GM12873 (cell line): ENCODE data around the gene ARRDC2.

Source experiments
- TF ChIP-seq, protein P1 (sequence below): IDR thresholded peaks from 2 replicates; pipeline ENCODE4 v1.5.1; 2012; ENCODE audit warnings: low read depth, mild to moderate bottlenecking, moderate library complexity, low read length, control low read depth; ENCODE audit not compliant: insufficient read depth; ENCODE audit errors: missing control alignments

The ARRDC2 gene

DNA sequence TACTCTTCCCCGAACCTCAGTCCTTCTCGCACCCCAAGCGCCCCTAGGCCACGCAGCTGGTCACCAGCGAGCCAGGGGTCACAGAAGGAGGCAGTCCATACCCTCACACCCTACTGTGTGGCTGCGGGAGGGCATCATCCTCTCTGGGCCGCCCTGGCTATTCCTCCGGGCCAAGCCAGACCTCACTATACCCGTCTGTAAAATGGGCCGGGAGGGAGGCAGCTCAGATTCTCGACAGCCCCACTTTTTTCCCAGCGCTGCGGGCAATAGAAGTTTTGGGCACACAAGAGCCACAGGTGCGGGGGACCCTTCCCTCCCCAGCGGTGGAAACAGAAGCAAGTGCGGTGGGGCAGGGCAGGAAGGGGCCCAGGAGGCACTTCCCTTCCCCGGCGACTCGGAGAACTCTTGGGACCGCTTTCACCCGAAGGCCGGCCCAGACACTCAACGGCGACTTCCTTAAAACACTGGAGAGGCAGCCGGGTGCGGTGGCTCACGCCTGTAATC lies 5.6 kb upstream of the ARRDC2 start:
- TF ChIP-seq, protein P1, sequence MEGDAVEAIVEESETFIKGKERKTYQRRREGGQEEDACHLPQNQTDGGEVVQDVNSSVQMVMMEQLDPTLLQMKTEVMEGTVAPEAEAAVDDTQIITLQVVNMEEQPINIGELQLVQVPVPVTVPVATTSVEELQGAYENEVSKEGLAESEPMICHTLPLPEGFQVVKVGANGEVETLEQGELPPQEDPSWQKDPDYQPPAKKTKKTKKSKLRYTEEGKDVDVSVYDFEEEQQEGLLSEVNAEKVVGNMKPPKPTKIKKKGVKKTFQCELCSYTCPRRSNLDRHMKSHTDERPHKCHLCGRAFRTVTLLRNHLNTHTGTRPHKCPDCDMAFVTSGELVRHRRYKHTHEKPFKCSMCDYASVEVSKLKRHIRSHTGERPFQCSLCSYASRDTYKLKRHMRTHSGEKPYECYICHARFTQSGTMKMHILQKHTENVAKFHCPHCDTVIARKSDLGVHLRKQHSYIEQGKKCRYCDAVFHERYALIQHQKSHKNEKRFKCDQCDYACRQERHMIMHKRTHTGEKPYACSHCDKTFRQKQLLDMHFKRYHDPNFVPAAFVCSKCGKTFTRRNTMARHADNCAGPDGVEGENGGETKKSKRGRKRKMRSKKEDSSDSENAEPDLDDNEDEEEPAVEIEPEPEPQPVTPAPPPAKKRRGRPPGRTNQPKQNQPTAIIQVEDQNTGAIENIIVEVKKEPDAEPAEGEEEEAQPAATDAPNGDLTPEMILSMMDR, result no peak

DNA sequence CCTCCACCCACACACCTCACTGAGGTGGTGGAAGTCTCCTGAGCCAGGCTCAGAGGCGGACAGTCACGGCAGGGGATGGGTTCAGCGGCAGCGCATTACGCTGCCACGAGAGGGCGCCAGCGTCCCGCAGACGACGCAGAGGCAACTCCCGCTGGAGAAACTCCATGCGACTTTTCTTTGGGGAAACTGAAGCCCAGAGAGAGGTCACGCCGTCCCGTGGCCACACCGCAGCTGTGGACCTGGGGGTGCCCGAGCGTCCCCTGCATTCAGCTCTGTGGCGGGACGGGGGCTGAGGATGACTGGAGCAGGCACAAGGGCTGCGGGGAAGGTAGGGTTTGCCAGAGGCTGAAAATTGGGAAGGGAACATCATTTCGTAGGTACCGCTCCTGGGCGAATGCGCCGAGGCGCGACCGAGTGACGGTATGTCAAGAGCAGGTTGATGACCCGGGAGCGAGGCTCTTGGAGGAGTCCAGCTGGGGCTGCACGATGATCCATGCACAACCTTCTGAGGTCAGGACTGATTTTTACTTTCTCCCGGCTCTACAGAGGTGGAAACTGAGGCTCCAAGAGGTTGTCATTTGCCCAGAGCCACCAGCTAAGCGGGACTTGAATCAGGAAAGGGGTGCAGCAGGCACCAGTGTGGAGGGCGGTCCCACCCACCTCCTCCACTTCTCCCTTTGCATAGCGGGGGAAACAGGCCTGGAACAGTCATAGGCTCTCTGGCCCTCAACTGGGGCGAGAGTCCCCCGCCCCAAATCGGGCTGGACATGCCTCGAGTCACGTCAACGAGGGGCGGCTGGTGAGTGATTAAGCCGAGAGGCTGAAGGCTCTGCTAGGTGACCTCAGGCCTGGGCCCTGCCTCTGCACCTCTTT lies 690 bp upstream of the ARRDC2 start:
- TF ChIP-seq, protein P1, result peak; percentile 99

GRCh38 chr19:18008814-18009213 lies 844 bp downstream of the ARRDC2 start:
- TF ChIP-seq, protein P1, result no peak

- TF ChIP-seq, protein P1, result no peak
Measured at GRCh38 chr19:18009412-18010066, 1.6 kb downstream of the ARRDC2 start.

DNA sequence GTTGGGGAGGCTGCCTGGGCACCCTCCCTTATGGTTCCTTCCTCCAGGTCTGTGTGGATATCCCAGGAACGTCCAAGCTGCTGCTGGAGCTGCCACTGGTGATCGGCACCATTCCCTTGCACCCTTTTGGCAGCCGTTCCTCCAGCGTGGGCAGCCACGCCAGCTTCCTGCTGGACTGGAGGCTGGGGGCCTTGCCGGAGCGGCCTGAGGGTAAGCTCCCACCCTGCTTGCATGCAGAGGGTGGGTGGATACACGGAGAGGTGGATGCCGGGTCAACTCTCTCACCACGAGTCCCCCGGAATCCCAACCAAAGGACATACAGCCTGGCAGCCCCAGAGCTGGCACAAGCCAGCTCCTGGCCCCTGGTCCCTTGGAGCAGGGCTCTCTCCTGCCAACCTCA lies 2.2 kb downstream of the ARRDC2 start:
- TF ChIP-seq, protein P1, result no peak

DNA sequence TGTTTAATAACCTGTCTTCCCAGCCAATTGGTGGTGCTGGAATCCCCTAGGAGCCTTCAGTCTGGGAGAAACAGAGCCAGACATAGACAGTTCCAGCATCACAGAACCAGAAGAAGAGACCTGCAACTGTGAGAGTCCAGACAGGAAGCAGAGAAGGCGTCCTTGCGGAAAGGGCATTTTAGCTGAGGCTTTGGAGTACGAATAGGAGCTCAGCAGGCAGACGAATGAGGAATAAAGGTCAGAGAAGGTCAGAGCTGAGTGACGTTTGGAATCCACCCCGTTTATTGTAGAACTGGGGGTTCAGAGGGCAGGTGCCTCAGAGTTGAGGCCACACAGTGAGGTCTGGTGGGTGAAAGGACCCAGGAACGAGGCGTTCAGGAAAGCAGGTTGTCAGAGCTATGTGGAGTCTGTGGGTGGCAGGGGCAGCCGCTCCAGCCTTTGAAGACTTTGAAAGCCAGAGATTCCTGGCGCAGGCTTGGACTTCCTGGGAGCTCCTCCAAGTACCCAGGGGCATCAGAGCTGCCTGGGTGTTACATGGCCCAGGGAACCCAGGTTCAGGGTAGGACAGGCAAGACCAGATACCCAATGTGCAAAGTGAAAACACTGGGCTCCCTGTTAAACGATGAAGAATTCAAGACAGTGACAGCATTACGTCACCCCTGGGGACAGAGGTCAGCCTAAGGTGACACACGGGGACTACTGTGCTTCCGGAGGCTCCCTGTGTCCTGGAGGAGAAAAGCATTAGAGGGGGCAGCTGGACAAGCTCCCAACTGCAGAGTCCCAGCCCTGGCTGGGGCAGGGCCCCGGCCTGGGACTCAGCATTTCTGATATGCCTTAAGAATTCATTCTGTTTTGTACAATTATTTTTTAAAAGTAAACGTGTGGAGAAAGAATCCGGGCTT lies 5.5 kb downstream of the ARRDC2 start:
- TF ChIP-seq, protein P1, result no peak
